SK-N-SH treated with all-trans-retinoic acid at 6 μM for 48 hours (cell line): ENCODE results near the gene FASTKD3.

Experiments used
- ARNTL ChIP-seq: fragments of 450-650 bp; formaldehyde crosslinking; IDR thresholded peaks from 2 replicates; pipeline ENCODE4 v1.5.0; 2020; ENCODE audit warnings: low read depth, mild to moderate bottlenecking, moderate library complexity, borderline replicate concordance
- BACH2 ChIP-seq: fragments of 250-450 bp; sonication (Bioruptor Pico); IDR thresholded peaks from 2 replicates; pipeline ENCODE4 v1.9.0; 2021; ENCODE audit warnings: mild to moderate bottlenecking, borderline replicate concordance
- CREB5 ChIP-seq: fragments of 250-450 bp; sonication (Bioruptor Pico); IDR thresholded peaks from 2 replicates; pipeline ENCODE4 v1.5.1; 2020; ENCODE audit warnings: low read depth, mild to moderate bottlenecking, moderate library complexity
- GLIS3 ChIP-seq: fragments of 250-450 bp; sonication (Bioruptor Pico); IDR thresholded peaks from 2 replicates; pipeline ENCODE4 v1.5.0; 2020; ENCODE audit warnings: mild to moderate bottlenecking, moderate library complexity
- ISL1 ChIP-seq: fragments of 250-450 bp; sonication (Bioruptor Pico); IDR thresholded peaks from 2 replicates; pipeline ENCODE4 v2.1.2; 2022; ENCODE audit warnings: mild to moderate bottlenecking, moderate library complexity
- OSR1 ChIP-seq: fragments of 250-450 bp; sonication (Bioruptor Pico); IDR thresholded peaks from 2 replicates; pipeline ENCODE4 v1.8.0; 2022; ENCODE audit warnings: moderate library complexity, mild to moderate bottlenecking, inconsistent platforms
- PPARA ChIP-seq: fragments of 250-450 bp; sonication (Bioruptor Pico); IDR thresholded peaks from 2 replicates; pipeline ENCODE4 v1.5.0; 2020; ENCODE audit warnings: mild to moderate bottlenecking, borderline replicate concordance
- RARB ChIP-seq: fragments of 250-450 bp; sonication (Bioruptor Pico); IDR thresholded peaks from 2 replicates; pipeline ENCODE4 v1.8.0; 2021; ENCODE audit warnings: mild to moderate bottlenecking, moderate library complexity
- TOX ChIP-seq: fragments of 250-450 bp; sonication (Bioruptor Pico); IDR thresholded peaks from 2 replicates; pipeline ENCODE4 v1.8.0; 2021; ENCODE audit warnings: mild to moderate bottlenecking, moderate library complexity, borderline replicate concordance
- TSHZ2 ChIP-seq: fragments of 250-450 bp; sonication (Bioruptor Pico); IDR thresholded peaks from 2 replicates; pipeline ENCODE4 v1.5.0; 2020; ENCODE audit warnings: mild to moderate bottlenecking, moderate library complexity
- ZFP3 ChIP-seq: fragments of 250-450 bp; sonication (Bioruptor Pico); IDR thresholded peaks from 2 replicates; pipeline ENCODE4 v1.5.0; 2020; ENCODE audit warnings: mild to moderate bottlenecking, moderate library complexity
- ZFP30 ChIP-seq: fragments of 450-650 bp; formaldehyde crosslinking; IDR thresholded peaks from 2 replicates; pipeline ENCODE4 v1.5.0; 2022; ENCODE audit warnings: mild to moderate bottlenecking, moderate library complexity
- ZNF565 ChIP-seq: fragments of 450-650 bp; formaldehyde crosslinking; conservative IDR thresholded peaks from 2 replicates; pipeline ENCODE4 v1.5.0; 2020; ENCODE audit warnings: low read depth, mild to moderate bottlenecking, moderate library complexity
- ZNF70 ChIP-seq: fragments of 450-650 bp; formaldehyde crosslinking; IDR thresholded peaks from 2 replicates; pipeline ENCODE4 v1.5.0; 2020; ENCODE audit warnings: mild to moderate bottlenecking, moderate library complexity

- TF ChIP-seq OSR1 (CRISPR knock-in tag) = no peak
- TF ChIP-seq TOX (CRISPR knock-in tag) = no peak
- no peak for TF ChIP-seq ZNF565 (CRISPR knock-in tag)
- TF ChIP-seq PPARA (CRISPR knock-in tag) = no peak
- no peak for TF ChIP-seq GLIS3 (CRISPR knock-in tag)
- no peak for TF ChIP-seq RARB (CRISPR knock-in tag)
- TF ChIP-seq ISL1 = no peak
- TF ChIP-seq BACH2 (CRISPR knock-in tag) = no peak
- no peak for TF ChIP-seq ARNTL (CRISPR knock-in tag)
- TF ChIP-seq TSHZ2 (CRISPR knock-in tag) = no peak
- TF ChIP-seq CREB5 = no peak
- no peak for TF ChIP-seq ZFP3
- no peak for TF ChIP-seq ZNF70 (CRISPR knock-in tag)
- no peak for TF ChIP-seq ZFP30 (CRISPR knock-in tag)
These were observed 47.5 kb upstream of the FASTKD3 start for GRCh38 chr5:7916171-7916804.
